H9 (cell line): ENCODE results near the gene MMD. TPM values are rescaled to one million over a fixed set of nuclear protein-coding genes. Genes with fewer than 3 reads are reported as not detected.

Experiments
- DNase-seq: peaks from one replicate; pipeline ENCODE4 v3.0.0-alpha.2; 2017
- H2AFZ ChIP-seq: one replicate; pipeline ENCODE4 v1.6.1; 2013; ENCODE audit warnings: mild to moderate bottlenecking, low read length, control low read depth, moderate library complexity
- H2AK5ac ChIP-seq: 2 replicates; pipeline ENCODE4 v1.6.1; 2013; ENCODE audit warnings: low read length, control low read depth, mixed read lengths; ENCODE audit not compliant: insufficient read length
- H2BK120ac ChIP-seq: one replicate; pipeline ENCODE4 v1.6.1; 2013; ENCODE audit warnings: low read depth, mild to moderate bottlenecking, low read length, control low read depth, inconsistent platforms; ENCODE audit not compliant: poor library complexity, severe bottlenecking
- H2BK12ac ChIP-seq: 2 replicates; pipeline ENCODE4 v1.6.1; 2013; ENCODE audit warnings: low read length, control low read depth, mixed read lengths, low read depth; ENCODE audit not compliant: insufficient read length
- H2BK15ac ChIP-seq: 2 replicates; pipeline ENCODE4 v1.6.1; 2013; ENCODE audit warnings: low read depth, low read length, control low read depth
- H2BK20ac ChIP-seq: one replicate; pipeline ENCODE4 v1.6.1; 2013; ENCODE audit warnings: low read depth, mild to moderate bottlenecking, low read length, control low read depth, inconsistent platforms; ENCODE audit not compliant: poor library complexity, severe bottlenecking
- H2BK5ac ChIP-seq: 2 replicates; pipeline ENCODE4 v1.6.1; 2013; ENCODE audit warnings: low read length, control low read depth, mixed read lengths; ENCODE audit not compliant: insufficient read length
- H3K14ac ChIP-seq: 2 replicates; pipeline ENCODE4 v1.6.1; 2013; ENCODE audit warnings: low read length, control low read depth; ENCODE audit not compliant: insufficient read depth
- H3K18ac ChIP-seq: 2 replicates; pipeline ENCODE4 v1.6.1; 2013; ENCODE audit warnings: low read depth, mild to moderate bottlenecking, mixed read lengths, low read length, control low read depth; ENCODE audit not compliant: insufficient read length
- H3K23ac ChIP-seq: 2 replicates; pipeline ENCODE4 v1.6.1; 2013; ENCODE audit warnings: low read length, control low read depth, mixed read lengths, low read depth; ENCODE audit not compliant: insufficient read length
- H3K23me2 ChIP-seq: 2 replicates; pipeline ENCODE4 v1.6.1; 2013; ENCODE audit warnings: low read depth, mild to moderate bottlenecking, mixed read lengths, low read length, control low read depth; ENCODE audit not compliant: insufficient read length, poor library complexity, severe bottlenecking
- H3K27ac ChIP-seq: 2 replicates; pipeline ENCODE4 v1.5.1; 2013; ENCODE audit warnings: low read length, control low read depth, mixed read lengths, low read depth; ENCODE audit not compliant: insufficient read length
- H3K27me3 ChIP-seq: 2 replicates; pipeline ENCODE4 v1.6.1; 2013; ENCODE audit warnings: low read length, control low read depth, inconsistent platforms; ENCODE audit not compliant: insufficient read depth
- H3K4ac ChIP-seq: 2 replicates; pipeline ENCODE4 v1.6.1; 2013; ENCODE audit warnings: low read depth, mild to moderate bottlenecking, control low read depth, inconsistent platforms, low read length, moderate library complexity
- H3K4me1 ChIP-seq: 2 replicates; pipeline ENCODE4 v1.6.1; 2013; ENCODE audit warnings: low read length, control low read depth, inconsistent platforms; ENCODE audit not compliant: insufficient read depth
- H3K4me2 ChIP-seq: 2 replicates; pipeline ENCODE4 v1.6.1; 2013; ENCODE audit warnings: low read length, control low read depth, mixed read lengths; ENCODE audit not compliant: insufficient read length, insufficient read depth
- H3K56ac ChIP-seq: 2 replicates; pipeline ENCODE4 v1.6.1; 2013; ENCODE audit warnings: low read depth, mild to moderate bottlenecking, mixed read lengths, low read length, control low read depth; ENCODE audit not compliant: insufficient read length
- H3K79me1 ChIP-seq: 2 replicates; pipeline ENCODE4 v1.6.1; 2013; ENCODE audit warnings: low read depth, mild to moderate bottlenecking, moderate library complexity, low read length, control low read depth, inconsistent platforms; ENCODE audit not compliant: insufficient read depth, poor library complexity, severe bottlenecking
- H3K79me2 ChIP-seq: 2 replicates; pipeline ENCODE4 v1.6.1; 2013; ENCODE audit warnings: low read length, control low read depth, inconsistent platforms; ENCODE audit not compliant: insufficient read depth
- H3K9ac ChIP-seq: 2 replicates; pipeline ENCODE4 v1.6.1; 2013; ENCODE audit warnings: low read length, control low read depth, mixed read lengths; ENCODE audit not compliant: insufficient read length; ENCODE audit errors: extremely low read depth
- H3K9me3 ChIP-seq: one replicate; pipeline ENCODE4 v1.6.1; 2013; ENCODE audit warnings: low read depth, low read length, inconsistent platforms; ENCODE audit not compliant: control insufficient read depth
- H3T11ph ChIP-seq: one replicate; pipeline ENCODE4 v1.6.1; 2013; ENCODE audit warnings: mild to moderate bottlenecking, low read length, control low read depth, inconsistent platforms
- H4K20me1 ChIP-seq: one replicate; pipeline ENCODE4 v1.6.1; 2013; ENCODE audit not compliant: control insufficient read depth, insufficient read length, insufficient read depth
- H4K5ac ChIP-seq: 2 replicates; pipeline ENCODE4 v1.6.1; 2013; ENCODE audit warnings: low read depth, mild to moderate bottlenecking, mixed read lengths, low read length, control low read depth; ENCODE audit not compliant: insufficient read length
- H4K8ac ChIP-seq: replicated peaks from 2 replicates; pipeline ENCODE4 v1.6.1; 2013; ENCODE audit warnings: low read length, control low read depth, mixed read lengths, low read depth; ENCODE audit not compliant: insufficient read length
- H4K91ac ChIP-seq: 2 replicates; pipeline ENCODE4 v1.6.1; 2013; ENCODE audit warnings: low read depth, mild to moderate bottlenecking, moderate library complexity, mixed read lengths, low read length, control low read depth; ENCODE audit not compliant: insufficient read length
- H3K27ac Mint-ChIP-seq, 3 experiments: 2 replicates in 2 of 3; 3 replicates in 1 of 3; pipeline ENCODE4 v1.8.0; 2020 to 2021; ENCODE audit warnings: mixed read lengths in 3 of 3, mild to moderate bottlenecking in 1 of 3, moderate library complexity in 1 of 3
- H3K27me3 Mint-ChIP-seq: 2 replicates; pipeline ENCODE4 v1.8.0; 2021; ENCODE audit warnings: low read depth, mild to moderate bottlenecking, moderate library complexity, mixed read lengths
- H3K36me3 Mint-ChIP-seq, 3 experiments: 2 replicates in 2 of 3; 3 replicates in 1 of 3; pipeline ENCODE4 v1.8.0; 2020 to 2021; ENCODE audit warnings: low read depth in 3 of 3, mixed read lengths in 3 of 3; ENCODE audit not compliant: insufficient read depth in 1 of 3
- H3K4me1 Mint-ChIP-seq, 2 experiments: 2 replicates each; pipeline ENCODE4 v1.8.0; 2020; ENCODE audit warnings: mixed read lengths in 2 of 2
- H3K4me3 Mint-ChIP-seq, 2 experiments: 2 replicates in 1 of 2; 3 replicates in 1 of 2; pipeline ENCODE4 v1.8.0; 2020 to 2021; ENCODE audit warnings: mild to moderate bottlenecking in 2 of 2, mixed read lengths in 2 of 2, moderate library complexity in 1 of 2
- H3K9me3 Mint-ChIP-seq, 2 experiments: 2 replicates in 1 of 2; 3 replicates in 1 of 2; pipeline ENCODE4 v1.8.0; 2020; ENCODE audit warnings: mild to moderate bottlenecking in 2 of 2, mixed read lengths in 2 of 2, moderate library complexity in 1 of 2
- CTCF ChIP-seq: fragments of 200-600 bp; sonication (generic); conservative IDR thresholded peaks from 3 replicates; pipeline ENCODE4 v1.8.0; 2021; ENCODE audit warnings: antibody characterized with exemption, mild to moderate bottlenecking
- WGBS: extraction: QIAGEN DNeasy Blood & Tissue Kit; methylation state at CpG from one replicate; pipeline ENCODE4 v1.1.7; 2013; ENCODE audit warnings: missing lambda C conversion rate, low lambda C conversion rate, mixed read lengths; ENCODE audit not compliant: insufficient read length; ENCODE audit errors: extremely low coverage; 5-methylcytosine and 5-hydroxymethylcytosine counted together
- total RNA-seq: library from RNA; stranded (reverse); gene quantifications from 2 replicates; pipeline ENCODE4 v1.2.1, GENCODE V29; 2021

MMD gene
- total RNA-seq, 1 experiment from 2014 or later: 24.0 TPM

DNA sequence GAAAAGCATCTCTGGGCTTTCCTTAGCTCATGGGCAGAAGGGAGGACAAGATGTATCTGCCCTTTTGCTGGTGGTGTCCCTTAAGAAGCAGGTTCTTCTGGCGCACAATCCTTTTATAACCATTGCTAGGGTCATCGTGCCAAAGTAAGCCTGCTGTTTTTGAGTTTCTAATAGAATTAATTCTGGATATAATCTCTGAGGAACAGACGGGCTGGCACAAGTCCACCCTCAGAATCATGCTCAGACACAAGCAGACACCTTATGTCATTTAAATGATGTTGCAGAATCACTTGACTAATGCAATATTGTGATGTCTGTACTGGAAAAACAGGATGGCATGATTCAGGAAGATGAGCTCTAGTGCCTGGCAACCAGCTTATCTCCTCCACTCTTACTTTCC is 18.8 kb upstream of the MMD start:
- H3K9me3 Mint-ChIP-seq: peaks cover 0 to 5% of the 10 kb centered on the region in 2 experiments; a peak in 4 of 5 replicates

More for the DNA sequence above, 18.8 kb upstream of the MMD start:
- Histone ChIP-seq H3K56ac (no peak overlapping the region), H2BK15ac (no peak overlapping the region), H4K20me1 (no peaks in the 10 kb centered on the region), H4K8ac (no peak overlapping the region), H3K18ac (no peak overlapping the region), H2AK5ac (no peak overlapping the region), H3K9me3 (no peaks in the 10 kb centered on the region), H3K79me1 (no peaks in the 10 kb centered on the region), H3K4ac (no peak overlapping the region), H4K5ac (no peak overlapping the region), H3T11ph (no peak overlapping the region), H3K4me2 (no peak overlapping the region), H4K91ac (no peak overlapping the region), H3K27me3 (no peaks in the 10 kb centered on the region), H3K23ac (no peak overlapping the region), H2BK5ac (no peak overlapping the region), H3K4me1 (no peaks in the 10 kb centered on the region; the same call in 1 of the 2 replicates), H2AFZ (no peak overlapping the region), H2BK20ac (no peak overlapping the region), H2BK120ac (no peak overlapping the region), H3K79me2 (no peaks in the 10 kb centered on the region), H3K27ac (no peak overlapping the region), H3K14ac (no peak overlapping the region), H2BK12ac (no peak overlapping the region), H3K23me2 (no peaks in the 10 kb centered on the region), H3K9ac (no peak overlapping the region)
- H3K27ac Mint-ChIP-seq: no peak overlapping the region
- no peak for TF ChIP-seq CTCF
- H3K27me3 Mint-ChIP-seq: no peaks in the 10 kb centered on the region; the same call in 1 of the 2 replicates
- peaks cover 21 to 22% of the 10 kb centered on the region in 2 experiments for H3K4me1 Mint-ChIP-seq
- no peaks in the 10 kb centered on the region; a peak in 2 of 7 replicates for H3K36me3 Mint-ChIP-seq
- no peak for DNase-seq
- no peak overlapping the region for H3K4me3 Mint-ChIP-seq
- no CpG with 5 or more reads among the region's 3 CpGs for WGBS
